PC-9 (cell line): Measurements from ENCODE around the gene SMR3A. TPM values are rescaled to one million over a fixed set of nuclear protein-coding genes. Genes with fewer than 3 reads are reported as not detected.

Source experiments
- BruUV-seq: library from RNA; stranded (reverse); fragments of 400-500 nt; replicated peaks from 2 replicates; lab custom pipeline; 2021; lab: Mats Ljungman, UMichigan
- CTCF ChIA-PET: fragments of 300-600 bp; sonication (Branson Sonifier 250); formaldehyde crosslinking; loops from one replicate; lab custom pipeline; 2022; ENCODE audit warnings: antibody characterized with exemption; lab: Charles Lee
- POLR2A ChIA-PET: fragments of 300-600 bp; sonication (Branson Sonifier 250); formaldehyde crosslinking; loops from one replicate; lab custom pipeline; 2022; ENCODE audit warnings: antibody characterized with exemption; ENCODE audit not compliant: unreplicated experiment; lab: Charles Lee
- DNase-seq, 2 experiments: peaks; one replicate each; pipeline versions ENCODE4 v3.0.0 to v3.0.0-alpha.2; 2015 to 2022; ENCODE audit warnings: mixed read lengths in 1 of 2
- H2AFZ ChIP-seq: fragments of 200-600 bp; sonication (generic); 2 replicates; pipeline ENCODE4 v1.8.1; 2017; ENCODE audit warnings: antibody characterized with exemption
- H3F3A ChIP-seq: fragments of 200-600 bp; sonication (generic); 2 replicates; pipeline ENCODE4 v1.8.1; 2017; ENCODE audit warnings: antibody characterized with exemption, mild to moderate bottlenecking, low read depth; ENCODE audit not compliant: insufficient read depth
- H3K27ac ChIP-seq: fragments of 200-600 bp; sonication (generic); 2 replicates; pipeline ENCODE4 v1.6.1; 2016; ENCODE audit warnings: mixed run types
- H3K27me3 ChIP-seq: fragments of 200-600 bp; sonication (generic); 2 replicates; pipeline ENCODE4 v1.6.1; 2016; ENCODE audit warnings: low read depth, mixed run types; ENCODE audit not compliant: insufficient read depth
- H3K36me3 ChIP-seq: fragments of 200-600 bp; sonication (generic); 2 replicates; pipeline ENCODE4 v1.6.1; 2016; ENCODE audit warnings: low read depth, mixed run types
- H3K4me1 ChIP-seq: fragments of 200-600 bp; sonication (generic); replicated peaks from 2 replicates; pipeline ENCODE4 v1.6.1; 2016; ENCODE audit warnings: mixed run types; ENCODE audit not compliant: insufficient read depth
- H3K4me2 ChIP-seq: fragments of 200-600 bp; sonication (generic); 2 replicates; pipeline ENCODE4 v1.6.1; 2017; ENCODE audit warnings: mixed run types
- H3K4me3 ChIP-seq: fragments of 200-600 bp; sonication (generic); 2 replicates; pipeline ENCODE4 v1.6.1; 2016; ENCODE audit warnings: mixed run types
- H3K79me2 ChIP-seq: fragments of 200-600 bp; sonication (generic); 2 replicates; pipeline ENCODE4 v1.6.1; 2017; ENCODE audit warnings: low read depth, mixed run types
- H3K9me2 ChIP-seq: fragments of 200-600 bp; sonication (generic); 2 replicates; pipeline ENCODE4 v1.8.1; 2017; ENCODE audit warnings: mild to moderate bottlenecking; ENCODE audit not compliant: insufficient read depth
- H3K9me3 ChIP-seq: fragments of 200-600 bp; sonication (generic); 2 replicates; pipeline ENCODE4 v1.8.1; 2016; ENCODE audit warnings: low read depth; ENCODE audit not compliant: insufficient read depth
- H4K20me1 ChIP-seq: fragments of 200-600 bp; sonication (generic); 2 replicates; pipeline ENCODE4 v1.8.1; 2017; ENCODE audit not compliant: insufficient read depth
- CTCF ChIP-seq: fragments of 200-600 bp; sonication (generic); conservative IDR thresholded peaks from 2 replicates; pipeline ENCODE4 v1.6.1; 2017; ENCODE audit warnings: mixed run types, antibody characterized with exemption, mild to moderate bottlenecking, moderate library complexity
- EZH2 ChIP-seq: fragments of 200-600 bp; sonication (generic); IDR thresholded peaks from 2 replicates; pipeline ENCODE4 v1.8.0; 2017; ENCODE audit warnings: antibody characterized with exemption, low read depth
- intact Hi-C: fragments of 100-400 bp; cut with micrococcal nuclease; formaldehyde crosslinking; loops from one replicate; pipeline ENCODE4 v1.10.0; 2022; ENCODE audit not compliant: unreplicated experiment
- total RNA-seq: library from RNA; stranded (reverse); gene quantifications from 2 replicates; pipeline ENCODE4 v1.2.3, GENCODE V29; 2021

The SMR3A gene
- total RNA-seq, 1 experiment from 2014 or later = not detected

GRCh38 chr4:70364002-70364401 is 3.4 kb downstream of the SMR3A start:
- Histone ChIP-seq H3K9me2 (no peaks in the 10 kb centered on the region), H3K36me3 (no peaks in the 10 kb centered on the region), H3F3A (no peaks in the 10 kb centered on the region), H3K4me1 (no peaks in the 10 kb centered on the region), H3K9me3 (no peaks in the 10 kb centered on the region), H2AFZ (no peak overlapping the region), H4K20me1 (no peaks in the 10 kb centered on the region), H3K4me2 (no peak overlapping the region), H3K4me3 (no peak overlapping the region), H3K27ac (no peak overlapping the region), H3K27me3 (no peaks in the 10 kb centered on the region), H3K79me2 (no peaks in the 10 kb centered on the region)
- no peak for DNase-seq
- TF ChIP-seq CTCF (no peak), EZH2 (no peak)
- intact Hi-C loops = no loop called here
- CTCF ChIA-PET = no interaction called here
- POLR2A ChIA-PET = no interaction called here
- BruUV-seq = no TSS peak

GRCh38 chr4:70365479-70365878 is 4.9 kb downstream of the SMR3A start:
- H3K79me2 ChIP-seq = no peaks in the 10 kb centered on the region
- DNase-seq = no peak
- no peak overlapping the region for H3K4me3 ChIP-seq
- no peak overlapping the region for H3K4me2 ChIP-seq
- no peaks in the 10 kb centered on the region for H3K9me2 ChIP-seq
- H3K27me3 ChIP-seq = no peaks in the 10 kb centered on the region
- no peaks in the 10 kb centered on the region for H3K9me3 ChIP-seq
- intact Hi-C loops = no loop called here
- H3K4me1 ChIP-seq = no peaks in the 10 kb centered on the region
- ChIA-PET CTCF (no interaction called here), POLR2A (no interaction called here)
- no peak for TF ChIP-seq EZH2
- TF ChIP-seq CTCF = no peak
- H2AFZ ChIP-seq = no peak overlapping the region
- H4K20me1 ChIP-seq = no peaks in the 10 kb centered on the region
- BruUV-seq = no TSS peak
- no peaks in the 10 kb centered on the region for H3K36me3 ChIP-seq
- H3K27ac ChIP-seq = no peak overlapping the region
- no peaks in the 10 kb centered on the region for H3F3A ChIP-seq

- Histone ChIP-seq H3K4me3 (no peak overlapping the region), H3K36me3 (no peaks in the 10 kb centered on the region), H3K27me3 (no peaks in the 10 kb centered on the region), H2AFZ (no peak overlapping the region), H3K9me3 (no peaks in the 10 kb centered on the region), H3F3A (no peaks in the 10 kb centered on the region), H3K4me2 (no peak overlapping the region), H3K27ac (no peak overlapping the region), H3K4me1 (no peaks in the 10 kb centered on the region), H3K79me2 (no peaks in the 10 kb centered on the region), H4K20me1 (no peaks in the 10 kb centered on the region), H3K9me2 (no peaks in the 10 kb centered on the region)
- intact Hi-C loops = no loop called here
- BruUV-seq = no TSS peak
- POLR2A ChIA-PET = no interaction called here
- CTCF ChIA-PET = no interaction called here
- TF ChIP-seq CTCF = no peak
- no peak for TF ChIP-seq EZH2
- no peak for DNase-seq
Observed at GRCh38 chr4:70367813-70368212, 7.3 kb downstream of the SMR3A start.
